Stimulated activated CD8-positive, alpha-beta memory T cell treated with anti-CD3 and anti-CD28 coated beads, Interleukin-12 subunit alpha, Interleukin-12 subunit beta, amount 100 ng/mL, for 4 hours (primary cell): ENCODE data around the gene UCN3.
"Not testable (repeated sequence)": the region's sequence is repeated elsewhere in the genome, so short reads cannot be mapped to it uniquely, and the experiment has no call there.

Source experiments
- DNase-seq: peaks from one replicate; pipeline ENCODE4 v3.0.0-alpha.2; 2020; ENCODE audit warnings: low read depth

The UCN3 gene

GRCh38 chr10:5410787-5411186 is 46.0 kb downstream of the UCN3 start:
- DNase-seq = not testable (repeated sequence)

DNA sequence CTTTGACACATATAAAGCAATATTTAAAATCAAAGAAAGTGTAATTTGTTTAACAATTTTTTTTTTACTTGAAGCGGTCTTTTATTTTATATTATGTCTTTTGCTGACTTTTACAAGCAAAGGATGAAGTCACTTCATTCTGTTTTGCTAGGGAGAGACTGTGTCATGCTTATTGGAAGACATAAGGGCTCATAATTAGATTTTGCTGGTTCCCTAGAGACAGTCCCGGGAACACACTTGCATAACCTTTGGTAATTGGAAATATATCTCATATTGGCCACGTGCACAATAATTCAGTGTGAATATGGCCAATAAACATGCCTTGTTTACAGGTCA is 47.1 kb downstream of the UCN3 start:
- no peak for DNase-seq

DNA sequence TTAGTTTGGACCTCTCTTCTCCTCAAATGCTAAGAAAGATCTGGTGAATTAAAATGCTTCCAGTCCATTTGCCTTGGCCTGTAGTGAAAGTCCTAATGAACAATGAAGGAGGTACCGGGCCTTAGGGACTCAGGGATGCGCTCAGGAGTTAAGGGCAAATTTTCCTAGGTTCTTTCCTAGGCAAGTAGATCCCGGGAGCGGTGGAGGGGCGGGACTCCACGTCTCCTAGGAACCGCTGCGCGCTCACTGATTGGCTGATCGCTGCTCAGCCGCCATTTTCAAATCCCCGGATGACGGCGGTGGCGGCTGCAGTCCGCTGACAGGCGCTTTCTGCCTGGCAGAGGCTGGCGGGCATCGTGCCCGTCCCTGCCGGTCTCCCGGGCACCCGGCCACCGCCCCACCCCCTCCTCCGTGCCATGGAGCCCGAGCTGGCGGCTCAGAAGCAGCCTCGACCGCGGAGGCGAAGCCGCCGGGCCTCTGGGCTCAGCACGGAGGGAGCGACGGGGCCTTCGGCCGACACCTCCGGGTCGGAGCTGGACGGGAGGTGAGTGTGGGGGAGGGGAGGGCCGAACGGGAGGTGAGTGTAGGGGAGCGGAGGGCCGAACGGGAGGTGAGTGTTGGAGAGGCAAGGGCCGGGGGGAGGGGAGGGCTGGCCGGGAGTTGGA is 47.6 kb downstream of the UCN3 start, which contains the start of gene NET1:
Gene NET1, plus strand, starts transcription at position 281 of the 665 bp plus-strand sequence. Its CDS starts 136 bp downstream, at position 417.
- peak; percentile 18 for DNase-seq

GRCh38 chr10:5413012-5413938 is 48.5 kb downstream of the UCN3 start:
- no peak for DNase-seq

GRCh38 chr10:5416981-5417380 is 52.2 kb downstream of the UCN3 start:
- no peak for DNase-seq

GRCh38 chr10:5418584-5418983 is 53.8 kb downstream of the UCN3 start:
- DNase-seq = no peak

- no peak for DNase-seq
Observed at GRCh38 chr10:5419466-5420094, 54.8 kb downstream of the UCN3 start.

DNA sequence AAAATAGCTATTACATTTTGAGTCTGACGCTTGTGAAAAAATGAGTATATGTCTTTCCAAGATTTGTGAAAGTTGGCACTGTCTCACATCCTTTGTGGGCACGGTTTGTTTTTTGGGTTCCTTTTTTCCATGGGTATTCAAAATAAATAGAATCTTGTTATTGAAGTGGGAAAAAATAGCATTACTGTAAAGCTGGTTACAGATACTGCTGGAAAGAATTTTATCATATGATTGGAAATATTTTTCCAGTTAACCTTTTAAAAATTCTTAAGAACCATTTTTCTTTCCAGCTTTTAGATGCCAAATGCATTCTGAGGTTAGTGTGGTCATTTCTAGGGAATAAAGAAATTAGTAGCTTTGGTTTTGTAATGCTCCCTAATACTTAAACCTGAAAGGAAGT is 59.0 kb downstream of the UCN3 start:
- no peak for DNase-seq
